Prostate gland (tissue), 2 donors: Measurements from ENCODE around the gene COL16A1. TPM values are rescaled to one million over a fixed set of nuclear protein-coding genes. Genes with fewer than 3 reads are reported as not detected.

Experiments
- DNase-seq: peaks from one replicate; pipeline ENCODE4 v3.0.0-alpha.2; 2019; ENCODE audit warnings: low spot score
- H3K27ac ChIP-seq, 2 donors: fragments of 200-600 bp; sonication (generic); 2 replicates each; pipeline ENCODE4 v1.5.1; 2017 to 2019
- H3K27me3 ChIP-seq: fragments of 200-600 bp; sonication (generic); replicated peaks from 2 replicates; pipeline ENCODE4 v1.5.1; 2019; ENCODE audit not compliant: insufficient read depth
- H3K36me3 ChIP-seq, 2 donors: fragments of 200-600 bp; sonication (generic); 1 replicate in 1 of 2; 2 replicates in 1 of 2; pipeline versions ENCODE4 v1.5.1 to v1.8.1; 2017 to 2019
- H3K4me1 ChIP-seq: fragments of 200-600 bp; sonication (generic); replicated peaks from 2 replicates; pipeline ENCODE4 v1.5.1; 2019
- H3K4me3 ChIP-seq, 2 donors: fragments of 200-600 bp; sonication (generic); 2 replicates each; pipeline ENCODE4 v1.5.1; 2017 to 2019
- H3K9me3 ChIP-seq: fragments of 200-600 bp; sonication (generic); 2 replicates; pipeline ENCODE4 v1.5.1; 2017
- POLR2A ChIP-seq: fragments of 450-650 bp; IDR thresholded peaks from one replicate; pipeline ENCODE4 v1.6.1; 2016; ENCODE audit warnings: antibody characterized with exemption, mild to moderate bottlenecking
- POLR2AphosphoS5 ChIP-seq: sonication (generic); formaldehyde crosslinking; IDR thresholded peaks from one replicate; pipeline ENCODE4 v1.6.1; 2017; ENCODE audit warnings: antibody characterized with exemption
- WGBS: methylation state at CpG from one replicate; pipeline ENCODE4 v1.1.5; 2018; 5-methylcytosine and 5-hydroxymethylcytosine counted together
- intact Hi-C: fragments of 100-400 bp; cut with DNase I; formaldehyde crosslinking; loops from one replicate; pipeline ENCODE4 v1.14.2; 2022
- total RNA-seq, 2 donors: library from RNA; depleted of rRNA; stranded (reverse); fragments of >200 nt; gene quantifications; one replicate each; pipeline ENCODE4 v1.1.0, GENCODE V29; 2016
- TF ChIP-seq, protein P1 (sequence below), 4 experiments: fragments of 200-600 bp in 2 of 4; fragments of 450-650 bp in 2 of 4; sonication (generic) in 2 of 4; IDR thresholded peaks; 1 replicate in 3 of 4; 2 replicates in 1 of 4; pipeline ENCODE4 v1.5.1; 2016 to 2019; ENCODE audit warnings: antibody characterized with exemption in 4 of 4, mild to moderate bottlenecking in 2 of 4, moderate library complexity in 2 of 4

The COL16A1 gene
- total RNA-seq, 2 donors from 2014 or later, result 45.3 to 89.4 TPM

DNA sequence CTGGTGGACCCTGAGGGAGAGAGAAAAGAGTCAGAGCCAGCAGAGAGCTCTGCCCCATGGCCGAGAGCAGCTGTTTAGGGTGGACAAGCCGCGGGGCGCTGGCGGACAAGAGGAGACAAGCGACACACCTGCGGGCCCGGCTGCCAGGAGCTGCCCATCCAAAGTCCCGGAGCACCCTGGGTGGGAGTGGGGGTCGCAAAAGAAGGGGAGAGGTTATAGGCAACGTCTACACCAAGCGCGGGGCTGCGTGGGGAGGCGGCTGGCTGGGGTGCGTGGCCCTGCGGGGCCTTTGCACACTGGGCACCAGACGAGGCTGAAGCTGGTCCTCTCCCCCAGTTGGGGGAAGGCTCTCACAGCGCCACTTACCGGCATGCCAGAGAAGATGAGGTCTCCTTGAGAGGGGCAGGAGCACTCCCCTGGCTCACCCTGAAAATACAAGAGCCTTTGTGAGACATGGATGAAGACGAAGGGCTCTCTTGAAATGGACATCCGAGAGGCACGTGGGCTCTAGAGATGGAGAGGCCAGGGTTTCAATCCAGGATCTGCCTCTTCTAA lies 24.1 kb downstream of the COL16A1 start:
- Histone ChIP-seq H3K27me3 (no peaks in the 10 kb centered on the region), H3K36me3 (no peaks in the 10 kb centered on the region), H3K4me1 (no peaks in the 10 kb centered on the region), H3K9me3 (no peaks in the 10 kb centered on the region), H3K27ac (no peak overlapping the region), H3K4me3 (no peak overlapping the region)
- TF ChIP-seq POLR2AphosphoS5, result no peak
- TF ChIP-seq POLR2A, result no peak
- TF ChIP-seq, protein P1, sequence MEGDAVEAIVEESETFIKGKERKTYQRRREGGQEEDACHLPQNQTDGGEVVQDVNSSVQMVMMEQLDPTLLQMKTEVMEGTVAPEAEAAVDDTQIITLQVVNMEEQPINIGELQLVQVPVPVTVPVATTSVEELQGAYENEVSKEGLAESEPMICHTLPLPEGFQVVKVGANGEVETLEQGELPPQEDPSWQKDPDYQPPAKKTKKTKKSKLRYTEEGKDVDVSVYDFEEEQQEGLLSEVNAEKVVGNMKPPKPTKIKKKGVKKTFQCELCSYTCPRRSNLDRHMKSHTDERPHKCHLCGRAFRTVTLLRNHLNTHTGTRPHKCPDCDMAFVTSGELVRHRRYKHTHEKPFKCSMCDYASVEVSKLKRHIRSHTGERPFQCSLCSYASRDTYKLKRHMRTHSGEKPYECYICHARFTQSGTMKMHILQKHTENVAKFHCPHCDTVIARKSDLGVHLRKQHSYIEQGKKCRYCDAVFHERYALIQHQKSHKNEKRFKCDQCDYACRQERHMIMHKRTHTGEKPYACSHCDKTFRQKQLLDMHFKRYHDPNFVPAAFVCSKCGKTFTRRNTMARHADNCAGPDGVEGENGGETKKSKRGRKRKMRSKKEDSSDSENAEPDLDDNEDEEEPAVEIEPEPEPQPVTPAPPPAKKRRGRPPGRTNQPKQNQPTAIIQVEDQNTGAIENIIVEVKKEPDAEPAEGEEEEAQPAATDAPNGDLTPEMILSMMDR (IDR thresholded peaks at IDR 0.05), result no peak
- WGBS, result 81% methylated on average over 23 of the region's 23 CpGs
- intact Hi-C loops, result no loop called here
- no peak for DNase-seq

DNA sequence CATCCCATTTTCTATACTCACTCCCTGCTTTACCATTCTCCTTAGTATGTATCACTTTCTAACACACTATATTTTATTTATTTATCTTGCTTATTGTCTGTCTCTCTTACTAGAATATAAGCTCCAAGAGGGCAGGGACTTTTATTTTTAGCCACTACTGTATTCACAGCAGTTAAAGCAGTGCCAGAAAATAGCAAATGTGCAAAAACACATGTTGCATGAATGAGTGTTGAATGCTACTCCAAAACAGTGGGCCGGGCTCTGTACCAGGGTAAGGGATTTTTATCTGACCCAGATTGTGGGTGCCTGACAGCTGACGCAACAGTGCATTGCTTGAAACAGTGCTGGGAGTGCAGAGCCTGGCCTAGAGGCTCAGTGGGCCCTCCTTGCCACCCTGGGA lies 24.7 kb downstream of the COL16A1 start:
- DNase-seq, result no peak
- Histone ChIP-seq H3K27ac (no peak overlapping the region), H3K4me1 (no peaks in the 10 kb centered on the region), H3K27me3 (no peaks in the 10 kb centered on the region), H3K9me3 (no peaks in the 10 kb centered on the region), H3K4me3 (no peak overlapping the region), H3K36me3 (no peaks in the 10 kb centered on the region)
- TF ChIP-seq POLR2AphosphoS5, result no peak
- no peak for TF ChIP-seq POLR2A
- TF ChIP-seq, protein P1 (IDR thresholded peaks at IDR 0.05), result no peak
- intact Hi-C loops, result no loop called here
- 39% methylated on average over 2 of the region's 2 CpGs for WGBS

DNA sequence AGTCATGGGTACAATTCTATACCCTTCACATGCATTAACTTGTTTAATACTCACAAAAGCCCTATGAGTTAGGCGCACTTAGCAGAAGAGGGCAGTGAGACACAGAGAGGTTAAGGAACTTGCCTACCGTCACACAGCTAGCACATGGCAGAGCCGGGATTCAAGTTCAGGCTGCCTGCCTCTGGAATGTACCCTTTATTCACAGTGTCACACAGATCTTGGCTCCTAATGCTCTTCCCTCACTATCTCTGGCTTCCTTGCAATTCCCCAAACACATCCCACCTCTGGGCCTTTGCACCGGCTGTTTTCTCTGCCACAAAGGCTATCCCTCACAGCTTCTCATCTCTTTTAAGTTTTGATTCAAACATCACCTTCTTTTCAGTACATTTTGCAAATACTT lies 25.1 kb downstream of the COL16A1 start:
- TF ChIP-seq POLR2A, result no peak
- TF ChIP-seq, protein P1 (IDR thresholded peaks at IDR 0.05), result no peak
- TF ChIP-seq POLR2AphosphoS5, result no peak
- no peak overlapping the region for H3K27ac ChIP-seq
- no peak overlapping the region for H3K4me3 ChIP-seq
- H3K9me3 ChIP-seq, result no peaks in the 10 kb centered on the region
- H3K36me3 ChIP-seq, result no peaks in the 10 kb centered on the region
- intact Hi-C loops, result no loop called here
- H3K27me3 ChIP-seq, result no peaks in the 10 kb centered on the region
- no peak for DNase-seq
- 88% methylated on average over 4 of the region's 4 CpGs for WGBS
- H3K4me1 ChIP-seq, result no peaks in the 10 kb centered on the region

- no peaks in the 10 kb centered on the region for H3K9me3 ChIP-seq
- TF ChIP-seq, protein P1 (IDR thresholded peaks at IDR 0.05), result no peak
- TF ChIP-seq POLR2AphosphoS5 (no peak), POLR2A (no peak)
- H3K36me3 ChIP-seq, result no peaks in the 10 kb centered on the region
- no peak overlapping the region for H3K4me3 ChIP-seq
- no peaks in the 10 kb centered on the region for H3K27me3 ChIP-seq
- no peaks in the 10 kb centered on the region for H3K4me1 ChIP-seq
- WGBS, result 73% methylated on average over 6 of the region's 6 CpGs
- no peak overlapping the region for H3K27ac ChIP-seq
- no peak for DNase-seq
- intact Hi-C loops, result no loop called here
Observed at GRCh38 chr1:31677949-31678348, 25.9 kb downstream of the COL16A1 start.

DNA sequence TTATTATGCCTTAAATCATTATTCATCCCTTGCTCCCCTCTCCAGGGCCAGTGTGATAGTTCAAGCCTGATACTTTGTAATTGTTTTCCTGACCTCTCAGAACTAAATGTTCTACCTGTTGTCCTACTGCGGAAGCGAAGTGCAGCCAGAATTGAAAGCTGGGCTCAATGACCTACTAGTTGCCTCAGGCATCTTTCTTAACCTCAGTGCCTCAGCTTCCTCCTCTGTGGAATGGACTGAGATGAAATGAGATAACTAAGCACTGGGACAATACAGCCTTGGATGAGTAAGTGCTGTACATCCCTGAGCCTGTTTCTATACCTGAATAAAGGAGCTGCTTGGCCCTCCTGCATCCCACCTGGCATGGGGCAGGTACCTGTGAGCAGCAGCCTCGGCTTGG lies 26.4 kb downstream of the COL16A1 start:
- TF ChIP-seq POLR2AphosphoS5, result no peak
- TF ChIP-seq, protein P1 (IDR thresholded peaks at IDR 0.05), result no peak
- no peak overlapping the region for H3K4me3 ChIP-seq
- H3K27me3 ChIP-seq, result no peaks in the 10 kb centered on the region
- H3K36me3 ChIP-seq, result no peaks in the 10 kb centered on the region
- no peak overlapping the region for H3K27ac ChIP-seq
- intact Hi-C loops, result no loop called here
- DNase-seq, result no peak
- 57% methylated on average over 3 of the region's 3 CpGs for WGBS
- no peaks in the 10 kb centered on the region for H3K9me3 ChIP-seq
- no peaks in the 10 kb centered on the region for H3K4me1 ChIP-seq
